ENCODE data around the gene ITGA11. TPM values are rescaled to one million over a fixed set of nuclear protein-coding genes. Genes with fewer than 3 reads are reported as not detected.

The ITGA11 gene
- total RNA-seq, 1 donor from 2014 or later: 0.53 TPM

GRCh38 chr15:68318931-68319909, 112.7 kb downstream of the ITGA11 start:
- no peak for FAIRE-seq

DNA sequence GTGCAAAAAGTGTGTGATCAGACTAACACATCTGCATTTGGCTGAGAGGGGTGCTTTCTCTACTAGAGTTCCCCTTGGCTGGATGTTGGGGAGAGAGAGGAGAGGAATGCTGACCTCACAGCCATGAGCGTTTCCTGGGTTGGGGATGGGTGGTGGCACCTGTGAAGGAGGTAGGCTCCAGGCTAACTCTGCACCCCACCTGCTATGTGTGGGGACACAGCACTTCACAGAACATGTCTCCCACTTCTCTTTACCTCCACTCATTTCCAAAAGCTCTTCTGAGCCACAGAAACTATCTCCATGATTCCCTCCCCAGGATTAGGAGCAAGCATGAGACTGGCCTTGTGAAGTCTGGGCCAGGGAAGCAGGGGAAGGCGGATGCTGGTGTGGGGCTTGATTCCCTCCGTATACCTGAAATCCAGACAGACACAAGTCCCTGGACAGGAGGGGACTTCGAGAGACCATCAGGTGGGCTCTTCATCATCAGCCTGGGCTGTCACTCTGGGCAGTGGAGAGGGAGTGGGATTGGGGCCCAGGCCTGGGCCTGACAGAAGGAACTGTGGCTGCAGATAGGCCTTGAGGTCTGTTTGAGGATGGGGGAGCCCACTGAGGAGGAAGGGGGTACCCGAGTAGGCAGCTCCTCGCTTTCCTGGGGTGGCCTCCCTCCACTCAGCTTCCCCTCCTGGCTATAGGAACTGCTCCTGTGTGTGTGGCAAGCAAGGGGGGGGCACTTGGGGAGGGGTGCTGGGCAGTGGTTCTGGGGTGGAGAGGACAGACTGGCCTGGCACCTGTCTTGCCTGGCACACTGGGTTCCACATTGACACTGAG, 113.7 kb downstream of the ITGA11 start:
- peak; percentile 36 for FAIRE-seq
- H3K4me3 ChIP-seq (ENCODE audit: low read depth, low read length): no peak overlapping the region
- no peaks in the 10 kb centered on the region for H3K27me3 ChIP-seq (ENCODE audit: control insufficient read depth, insufficient read depth, low read length)
- no peak for DNase-seq (ENCODE audit: low read depth)
- no peak for TF ChIP-seq CTCF (IDR thresholded peaks at IDR 0.05; ENCODE audit: insufficient read depth, low read length, severe bottlenecking)
- H3K36me3 ChIP-seq (ENCODE audit: control insufficient read depth, insufficient read depth, low read length): no peaks in the 10 kb centered on the region

More at GRCh38 chr15:68318931-68319909, 112.7 kb downstream of the ITGA11 start:
- no peaks in the 10 kb centered on the region for H3K27me3 ChIP-seq (ENCODE audit: control insufficient read depth, insufficient read depth, low read length)
- no peak for DNase-seq (ENCODE audit: low read depth)
- no peaks in the 10 kb centered on the region for H3K36me3 ChIP-seq (ENCODE audit: control insufficient read depth, insufficient read depth, low read length)
- TF ChIP-seq CTCF (IDR thresholded peaks at IDR 0.05; ENCODE audit: insufficient read depth, low read length, severe bottlenecking): no peak
- no peak overlapping the region for H3K4me3 ChIP-seq (ENCODE audit: low read depth, low read length)

- DNase-seq (ENCODE audit: low read depth) (no peak), FAIRE-seq (no peak)
- Histone ChIP-seq H3K4me3 (ENCODE audit: low read depth, low read length) (no peak overlapping the region), H3K27me3 (ENCODE audit: control insufficient read depth, insufficient read depth, low read length) (no peaks in the 10 kb centered on the region), H3K36me3 (ENCODE audit: control insufficient read depth, insufficient read depth, low read length) (no peaks in the 10 kb centered on the region)
- no peak for TF ChIP-seq CTCF (IDR thresholded peaks at IDR 0.05; ENCODE audit: insufficient read depth, low read length, severe bottlenecking)
Observed at GRCh38 chr15:68317281-68318007, 114.5 kb downstream of the ITGA11 start.

- no peak for DNase-seq (ENCODE audit: low read depth)
- no peaks in the 10 kb centered on the region for H3K36me3 ChIP-seq (ENCODE audit: control insufficient read depth, insufficient read depth, low read length)
Observed at GRCh38 chr15:68316061-68316804, 115.7 kb downstream of the ITGA11 start.

More at GRCh38 chr15:68316061-68316804, 115.7 kb downstream of the ITGA11 start:
- peak; percentile 7 for FAIRE-seq
- H3K27me3 ChIP-seq (ENCODE audit: control insufficient read depth, insufficient read depth, low read length): no peaks in the 10 kb centered on the region
- H3K4me3 ChIP-seq (ENCODE audit: low read depth, low read length): no peak overlapping the region
- TF ChIP-seq CTCF (IDR thresholded peaks at IDR 0.05; ENCODE audit: insufficient read depth, low read length, severe bottlenecking): peak; percentile 44
